Stimulated activated CD8-positive, alpha-beta memory T cell treated with anti-CD3 and anti-CD28 coated beads, Interleukin-4, amount 100 ng/mL, for 48 hours (primary cell): ENCODE measurements around the gene YTHDF1.

Experiments used
- DNase-seq: peaks from one replicate; pipeline ENCODE4 v3.0.0-alpha.2; 2020

The YTHDF1 gene

GRCh38 chr20:63216041-63216848 lies at the start of gene YTHDF1:
Gene YTHDF1, minus strand, starts transcription at chr20:63216131. Its CDS starts 239 bp downstream, at chr20:63215892.
- DNase-seq, result peak; percentile 97

GRCh38 chr20:63264519-63264918 lies 48.6 kb upstream of the YTHDF1 start:
- DNase-seq, result no peak

- DNase-seq, result no peak
Observed at GRCh38 chr20:63264000-63264399, 48.1 kb upstream of the YTHDF1 start.

- DNase-seq, result no peak
Observed at GRCh38 chr20:63262836-63263235, 46.9 kb upstream of the YTHDF1 start.

- no peak for DNase-seq
Observed at GRCh38 chr20:63261795-63262528, 46.0 kb upstream of the YTHDF1 start.

- no peak for DNase-seq
Observed at GRCh38 chr20:63261060-63261794, 45.3 kb upstream of the YTHDF1 start.

- DNase-seq, result no peak
Observed at GRCh38 chr20:63260521-63260920, 44.6 kb upstream of the YTHDF1 start.

GRCh38 chr20:63259734-63260460 lies 44.0 kb upstream of the YTHDF1 start:
- no peak for DNase-seq

- no peak for DNase-seq
Observed at GRCh38 chr20:63258781-63259180, 42.9 kb upstream of the YTHDF1 start.

GRCh38 chr20:63257629-63258028 lies 41.7 kb upstream of the YTHDF1 start:
- DNase-seq, result no peak

GRCh38 chr20:63256954-63257353 lies 41.0 kb upstream of the YTHDF1 start:
- DNase-seq, result no peak

- DNase-seq, result no peak
Observed at GRCh38 chr20:63255931-63256704, 40.2 kb upstream of the YTHDF1 start.

- no peak for DNase-seq
Observed at GRCh38 chr20:63254606-63255384, 38.9 kb upstream of the YTHDF1 start.

GRCh38 chr20:63254232-63254605 lies 38.3 kb upstream of the YTHDF1 start, which contains the start of gene NKAIN4:
Gene NKAIN4, minus strand, starts transcription at chr20:63254463. Its CDS starts 13 bp downstream, at chr20:63254450.
- DNase-seq, result no peak

GRCh38 chr20:63253438-63254231 lies 37.7 kb upstream of the YTHDF1 start:
- DNase-seq, result no peak

GRCh38 chr20:63253065-63253437 lies 37.1 kb upstream of the YTHDF1 start:
- no peak for DNase-seq

- no peak for DNase-seq
Observed at GRCh38 chr20:63252284-63252711, 36.4 kb upstream of the YTHDF1 start.

- DNase-seq, result peak; percentile 30
Observed at GRCh38 chr20:63251350-63251749, 35.4 kb upstream of the YTHDF1 start.

GRCh38 chr20:63249891-63250290 lies 34.0 kb upstream of the YTHDF1 start:
- DNase-seq, result no peak
